CD4-positive, alpha-beta T cell treated with Interferon alpha-2 for 1 hour (primary cell): ENCODE data around the gene SURF6.
"Not testable (repeated sequence)": the region's sequence is repeated elsewhere in the genome, so short reads cannot be mapped to it uniquely, and the experiment has no call there.

Source experiments
- DNase-seq, 2 donors: peaks; one replicate each; pipeline ENCODE4 v3.0.0-alpha.2; 2020 to 2022

Gene SURF6

GRCh38 chr9:133346021-133346785 is 10.2 kb upstream of the SURF6 start:
- DNase-seq, result no peak

DNA sequence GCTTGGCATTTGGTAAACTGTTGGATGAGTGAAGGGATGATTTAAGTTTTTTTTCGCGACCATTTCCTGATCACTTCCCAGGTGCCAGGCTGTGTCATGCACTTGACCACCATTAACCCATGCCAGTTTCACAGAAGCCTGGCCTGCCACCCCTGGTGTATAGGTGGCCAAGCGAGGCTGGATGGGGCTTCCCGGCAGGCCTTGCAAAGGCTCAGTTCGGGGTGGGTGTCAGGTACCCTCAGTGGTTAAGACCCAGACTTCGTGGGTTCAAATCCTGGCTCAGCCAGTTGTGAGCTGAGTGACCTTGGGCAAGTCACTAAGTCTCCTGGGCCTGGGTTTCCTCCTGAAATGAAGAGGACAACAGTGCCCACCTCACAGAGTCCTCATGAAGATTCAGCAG is 9.6 kb upstream of the SURF6 start:
- DNase-seq, result no peak

DNA sequence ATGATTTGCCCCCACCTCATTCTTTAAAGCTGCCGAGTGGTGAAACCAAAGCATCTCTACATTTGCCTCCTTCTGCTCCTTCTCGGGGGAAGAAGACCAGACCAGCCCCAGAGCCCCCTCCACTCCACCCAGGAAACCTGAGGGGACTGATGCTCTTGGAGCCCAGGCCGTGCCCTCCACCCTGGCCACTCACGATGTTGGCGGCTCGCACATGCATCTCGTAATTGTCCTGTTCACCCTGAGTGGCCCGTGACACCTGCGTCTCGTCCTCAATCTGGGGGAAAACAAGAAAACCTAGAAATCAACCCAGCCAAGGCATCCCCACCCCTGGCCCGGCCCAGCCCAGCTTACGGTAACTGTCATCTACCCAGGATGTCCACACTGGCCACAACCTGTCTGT is 9.0 kb upstream of the SURF6 start:
- no peak for DNase-seq

GRCh38 chr9:133344071-133344470 is 8.1 kb upstream of the SURF6 start:
- DNase-seq, result no peak

DNA sequence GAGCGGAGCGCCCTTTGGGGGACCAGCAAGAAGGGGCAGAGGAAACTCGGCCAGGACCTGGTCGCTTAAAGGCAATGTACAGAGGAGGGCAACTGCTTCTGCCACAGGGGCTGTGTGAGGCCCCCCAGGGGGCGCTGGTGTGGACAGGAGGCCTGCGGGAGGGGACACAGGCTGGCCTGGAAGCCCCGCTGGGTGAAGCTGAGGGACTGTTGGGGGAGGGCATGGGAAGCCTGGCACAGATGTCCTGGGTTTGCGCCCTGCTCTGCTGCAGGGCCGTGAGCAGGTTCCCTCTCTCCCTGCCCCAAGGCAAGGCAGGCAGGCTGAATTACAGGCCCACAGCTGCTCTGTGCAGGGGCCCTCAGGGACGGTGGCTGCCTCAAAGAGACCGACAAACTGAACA is 6.6 kb upstream of the SURF6 start:
- no peak for DNase-seq

GRCh38 chr9:133342069-133342406 is 6.0 kb upstream of the SURF6 start:
- no peak for DNase-seq

- DNase-seq, result peak in 1 of 2 donors; percentile 29
Observed at GRCh38 chr9:133341369-133342068, 5.5 kb upstream of the SURF6 start.

DNA sequence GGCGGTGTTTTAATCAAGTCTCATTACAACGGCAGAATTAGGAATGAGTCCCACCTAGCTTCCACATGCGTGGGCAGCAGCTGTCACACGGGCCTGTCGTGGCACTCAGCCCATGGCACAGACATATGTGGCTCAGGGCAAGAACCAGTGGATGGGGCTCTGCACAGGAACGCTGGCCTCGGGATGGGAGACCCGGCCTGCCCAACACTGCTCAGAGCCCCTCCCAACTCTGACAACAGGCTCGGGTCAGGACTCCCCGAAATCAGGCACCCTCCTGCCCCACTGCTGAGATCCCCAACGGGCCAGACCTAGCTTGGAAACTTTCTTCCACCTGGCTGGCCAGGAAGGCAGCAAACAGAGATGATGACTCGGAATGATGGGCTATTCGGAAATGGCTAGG is 4.9 kb upstream of the SURF6 start:
- no peak for DNase-seq

DNA sequence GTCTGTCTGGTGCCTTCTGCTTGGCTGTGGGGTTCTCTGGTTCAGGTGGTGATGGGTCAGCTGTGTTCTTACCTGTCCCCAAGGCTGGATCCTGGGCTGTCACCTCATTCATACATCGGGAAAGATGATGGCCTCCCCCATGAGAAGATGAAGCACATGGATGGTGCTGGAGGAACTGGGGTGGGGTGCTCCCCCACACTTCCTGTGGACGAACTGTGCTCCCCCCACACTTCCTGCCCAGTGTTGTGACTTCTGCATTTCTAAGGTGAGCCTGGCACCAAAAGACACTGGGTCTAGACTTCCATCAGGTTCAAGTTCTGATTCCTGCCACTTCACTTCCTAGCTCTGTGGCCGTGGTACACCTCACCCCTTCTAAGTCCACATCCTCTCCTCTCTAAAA is 4.3 kb upstream of the SURF6 start:
- DNase-seq, result no peak

- no peak for DNase-seq
Observed at GRCh38 chr9:133339641-133340040, 3.7 kb upstream of the SURF6 start.

- not testable (repeated sequence) for DNase-seq
Observed at GRCh38 chr9:133334888-133335287, 1.1 kb downstream of the SURF6 start.

- DNase-seq, result no peak
Observed at GRCh38 chr9:133334161-133334560, 1.8 kb downstream of the SURF6 start.

- DNase-seq, result no peak
Observed at GRCh38 chr9:133333566-133333965, 2.4 kb downstream of the SURF6 start.

GRCh38 chr9:133333011-133333410 is 3.0 kb downstream of the SURF6 start:
- DNase-seq, result no peak

DNA sequence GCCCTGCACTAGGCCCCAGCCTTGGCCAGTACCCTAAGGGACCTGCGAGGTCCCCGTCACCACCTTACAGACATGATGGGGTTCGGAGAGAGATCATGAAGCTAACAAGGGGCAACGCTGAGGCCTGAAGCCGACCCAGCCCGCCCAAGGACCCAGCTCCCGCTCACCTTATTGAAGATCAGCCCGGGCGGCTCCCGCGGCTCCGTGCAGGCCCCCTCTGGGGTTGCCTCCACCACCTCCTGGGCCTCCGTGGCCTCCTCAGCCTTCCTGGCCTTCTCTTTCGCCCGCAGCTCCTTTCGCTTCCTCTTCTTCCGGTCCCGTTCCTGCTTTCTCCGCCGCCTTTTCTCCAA is 3.6 kb downstream of the SURF6 start:
- DNase-seq, result no peak

DNA sequence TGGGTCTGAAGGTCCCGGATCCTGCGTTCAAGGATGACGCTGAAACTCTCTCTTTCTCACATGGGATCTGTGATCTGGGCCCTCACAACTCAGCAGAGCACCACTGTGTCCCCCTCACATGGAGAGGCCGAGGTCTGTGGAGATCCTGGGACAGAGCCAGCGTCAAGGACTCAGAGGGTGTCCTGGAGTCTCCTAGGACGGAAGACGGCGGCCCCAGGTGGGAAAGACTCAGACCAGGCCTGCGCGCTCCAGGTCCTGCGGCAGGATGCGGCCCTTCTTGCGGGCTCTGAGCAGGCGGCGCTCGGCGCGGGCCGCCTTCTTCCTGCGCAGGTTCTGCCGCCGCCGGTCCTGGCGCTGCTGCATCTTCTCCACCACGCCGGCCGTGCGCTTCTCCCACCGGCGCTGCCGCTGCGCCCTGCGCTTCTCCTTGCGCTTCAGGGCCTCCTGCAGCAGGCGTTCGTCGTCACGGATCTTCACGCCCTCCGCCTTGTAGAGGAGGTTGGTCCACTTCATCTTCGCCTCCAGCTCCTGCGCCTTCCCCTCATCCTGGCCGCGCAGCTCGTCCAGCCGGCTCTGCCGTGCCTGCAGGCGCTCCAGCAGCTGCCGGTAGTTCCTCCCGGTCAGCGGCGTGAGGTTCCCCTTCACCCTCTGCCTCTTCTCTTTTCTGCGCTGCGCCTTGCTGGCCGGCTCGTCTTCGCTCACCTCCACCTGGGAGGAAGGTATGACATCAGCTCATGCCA is 4.2 kb downstream of the SURF6 start:
- no peak for DNase-seq

GRCh38 chr9:133331221-133331620 is 4.8 kb downstream of the SURF6 start:
- no peak for DNase-seq

GRCh38 chr9:133329306-133330156 is 6.5 kb downstream of the SURF6 start:
- DNase-seq, result not testable (repeated sequence)

GRCh38 chr9:133327834-133328484 is 8.0 kb downstream of the SURF6 start:
- no peak for DNase-seq

DNA sequence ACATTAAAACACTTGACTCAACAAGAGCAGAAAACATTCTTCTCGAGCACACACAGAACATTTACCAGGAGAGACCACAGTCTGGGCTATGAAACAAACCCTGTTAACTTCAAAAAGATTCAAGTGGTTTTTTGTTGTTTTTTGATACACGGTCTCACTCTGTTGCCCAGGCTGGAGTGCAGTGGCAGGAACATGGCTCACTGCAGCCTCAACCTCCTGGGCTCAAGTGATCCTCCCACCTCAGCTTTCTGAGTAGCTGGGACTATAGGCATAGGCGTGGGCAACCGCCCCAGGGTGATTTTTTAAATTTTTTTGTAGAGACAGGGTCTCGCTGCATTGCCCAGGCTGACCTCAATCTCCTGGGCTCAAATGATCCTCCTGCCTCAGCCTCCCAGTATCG is 9.0 kb downstream of the SURF6 start:
- not testable (repeated sequence) for DNase-seq

DNA sequence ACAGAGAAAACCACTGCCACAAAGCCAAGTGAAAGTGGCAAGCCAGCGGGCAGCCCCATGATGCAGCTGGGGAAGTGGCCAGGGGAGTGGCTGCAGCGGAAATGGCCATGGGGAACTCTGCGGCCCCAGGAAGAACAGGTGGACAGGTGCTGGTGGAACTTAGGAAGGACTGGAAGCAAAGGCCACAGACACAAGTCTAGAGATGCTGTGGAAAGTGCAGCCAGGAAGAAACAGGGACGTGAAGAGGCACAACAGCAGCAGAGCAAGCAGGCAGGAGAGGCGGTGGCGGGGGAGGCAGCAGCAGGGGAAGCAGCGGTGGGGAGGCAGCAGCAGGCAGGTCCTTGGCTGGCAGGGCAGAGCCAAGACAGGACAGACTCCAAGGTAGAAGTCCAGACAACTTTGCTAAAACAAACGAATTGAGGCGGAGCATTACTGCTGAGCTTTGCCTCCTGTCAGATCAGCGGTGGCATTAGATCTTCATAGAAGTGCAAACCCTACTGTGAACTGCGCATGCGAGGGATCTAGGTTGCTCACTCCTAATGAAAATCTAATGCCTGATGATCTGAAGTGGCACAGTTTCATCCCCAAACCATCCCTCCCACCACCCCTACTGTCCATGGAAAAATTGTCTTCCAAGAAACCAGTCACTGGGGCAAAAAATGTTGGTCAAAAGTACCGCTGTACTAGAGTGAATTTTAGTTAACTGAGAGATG is 11.8 kb downstream of the SURF6 start:
- no peak for DNase-seq

- no peak for DNase-seq
Observed at GRCh38 chr9:133323211-133323610, 12.8 kb downstream of the SURF6 start.
